ENCODE results near the gene ALOX5. TPM values are rescaled to one million over a fixed set of nuclear protein-coding genes. Genes with fewer than 3 reads are reported as not detected.

ALOX5 gene
- total and polyA plus RNA-seq, 10 of the 15 experiments (the other 5 are each of a cell fraction or from before 2014, with no cell fraction given): 0.43 to 102 (median 34.2) TPM

GRCh38 chr10:45420453-45421192, 46.6 kb downstream of the ALOX5 start (continued):
- no peak for TF ChIP-seq MXI1 (IDR thresholded peaks at IDR 0.05; ENCODE audit: low read depth, low read length)
- peak; percentile 59; the same call in 1 of the 2 replicates for TF ChIP-seq GATAD2B (conservative IDR thresholded peaks at IDR 0.05; ENCODE audit: low read depth)
- peak; percentile 47; the same call in 1 of the 2 replicates for TF ChIP-seq NR2F1 (conservative IDR thresholded peaks at IDR 0.05)
- peak; percentile 38; the same call in 1 of the 2 replicates for TF ChIP-seq CHD2 (IDR thresholded peaks at IDR 0.05; ENCODE audit: borderline replicate concordance, low read depth, low read length)
- TF ChIP-seq MTA2 (IDR thresholded peaks at IDR 0.05; ENCODE audit: low read depth): peak; percentile 77
- TF ChIP-seq NFIC (IDR thresholded peaks at IDR 0.05; ENCODE audit: low read depth, low read length): peak; percentile 75
- no peak for TF ChIP-seq RFX5 (IDR thresholded peaks at IDR 0.05; ENCODE audit: low read depth, low read length)
- peak; percentile 66 to 69; a peak in 2 of 4 replicates for TF ChIP-seq EP300 (IDR thresholded peaks at IDR 0.05; ENCODE audit: borderline replicate concordance in 1 of 2, control insufficient read depth in 1 of 2, low read depth in 2 of 2, low read length in 2 of 2)
- no peak for TF ChIP-seq E2F8 (IDR thresholded peaks at IDR 0.05; ENCODE audit: low read depth, partially characterized antibody)
- TF ChIP-seq RELB (IDR thresholded peaks at IDR 0.05; ENCODE audit: low read depth): peak; percentile 54; the same call in 1 of the 2 replicates
- peak; percentile 80 for TF ChIP-seq DPF2 (IDR thresholded peaks at IDR 0.05)
- no peak for TF ChIP-seq SMAD5 (IDR thresholded peaks at IDR 0.05; ENCODE audit: low read depth)
- TF ChIP-seq MEF2A (IDR thresholded peaks at IDR 0.05; ENCODE audit: insufficient read depth, low read depth, low read length): peak; percentile 66
- TF ChIP-seq BCL11A (IDR thresholded peaks at IDR 0.05; ENCODE audit: low read depth, low read length): peak; percentile 81
- TF ChIP-seq USF1 (IDR thresholded peaks at IDR 0.05; ENCODE audit: borderline replicate concordance, extremely low read length, insufficient read depth, low read depth, low read length): no peak
- TF ChIP-seq RB1 (IDR thresholded peaks at IDR 0.05; ENCODE audit: borderline replicate concordance): no peak
- TF ChIP-seq HSF1 (IDR thresholded peaks at IDR 0.05; ENCODE audit: low read depth, low read length): no peak
- peak; percentile 96 for TF ChIP-seq EED (IDR thresholded peaks at IDR 0.05; ENCODE audit: low read depth)
- TF ChIP-seq MEF2B (IDR thresholded peaks at IDR 0.05; ENCODE audit: partially characterized antibody, poor library complexity, severe bottlenecking): peak; percentile 82
- TF ChIP-seq YBX1 (IDR thresholded peaks at IDR 0.05): no peak
- TF ChIP-seq SUZ12 (IDR thresholded peaks at IDR 0.05; ENCODE audit: unreplicated experiment): no peak
- peak; percentile 30; the same call in 1 of the 2 replicates for TF ChIP-seq LARP7 (IDR thresholded peaks at IDR 0.05)
- no peak for TF ChIP-seq NR2C1 (IDR thresholded peaks at IDR 0.05)
- no peak for TF ChIP-seq ESRRA (IDR thresholded peaks at IDR 0.05; ENCODE audit: low read length)
